Fibroblast of skin of back (primary cell): ENCODE measurements around the gene KASH5.
"Not testable (repeated sequence)": the region's sequence is repeated elsewhere in the genome, so short reads cannot be mapped to it uniquely, and the experiment has no call there.

Experiments
- DNase-seq: peaks from one replicate; pipeline ENCODE4 v3.0.0-alpha.2; 2013

KASH5 gene

DNA sequence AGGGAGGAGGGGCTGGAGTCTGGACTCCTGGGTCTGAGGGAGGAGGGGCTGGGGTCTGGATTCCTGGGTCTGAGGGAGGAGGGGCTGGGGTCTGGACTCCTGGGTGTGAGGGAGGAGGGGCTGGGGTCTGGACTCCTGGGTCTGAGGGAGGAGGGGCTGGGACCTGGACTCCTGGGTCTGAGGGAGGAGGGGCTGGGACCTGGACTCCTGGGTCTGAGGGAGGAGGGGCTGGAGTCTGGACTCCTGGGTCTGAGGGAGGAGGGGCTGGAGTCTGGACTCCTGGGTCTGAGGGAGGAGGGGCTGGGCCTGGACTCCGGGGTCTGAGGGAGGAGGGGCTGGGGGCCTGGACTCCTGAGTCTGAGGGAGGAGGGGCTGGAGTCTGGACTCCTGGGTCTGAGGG lies 73.1 kb downstream of the KASH5 start:
- DNase-seq: not testable (repeated sequence)

GRCh38 chr19:49461656-49462055 lies 73.6 kb downstream of the KASH5 start:
- DNase-seq: no peak

DNA sequence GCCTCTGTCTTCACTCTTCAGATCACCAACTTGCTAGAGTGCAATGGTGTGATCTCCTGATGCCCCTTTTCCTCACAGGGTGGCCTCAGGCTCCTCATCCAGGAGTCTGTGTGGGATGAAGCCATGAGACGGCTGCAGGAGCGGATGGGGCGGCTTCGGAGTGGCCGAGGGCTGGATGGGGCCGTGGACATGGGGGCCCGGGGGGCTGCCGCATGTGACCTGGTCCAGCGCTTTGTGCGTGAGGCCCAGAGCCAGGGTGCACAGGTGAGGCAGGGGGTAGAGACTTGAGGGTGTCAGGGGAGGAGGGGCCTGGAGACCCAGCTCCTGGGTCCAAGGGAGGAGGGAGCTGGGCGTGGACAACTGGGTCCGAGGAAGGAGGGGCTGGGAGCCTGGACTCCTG lies 74.4 kb downstream of the KASH5 start:
- no peak for DNase-seq

GRCh38 chr19:49463960-49464740 lies 76.1 kb downstream of the KASH5 start:
- no peak for DNase-seq

GRCh38 chr19:49465371-49465770 lies 77.3 kb downstream of the KASH5 start:
- DNase-seq: no peak
